Activated CD8-positive, alpha-beta memory T cell treated with anti-CD3 and anti-CD28 coated beads, Interleukin-2, amount 50 U/mL, for 24 hours (primary cell): Measurements from ENCODE around the gene NBL1.

ENCODE experiments used
- DNase-seq: peaks from one replicate; pipeline ENCODE4 v3.0.0-alpha.2; 2020; ENCODE audit errors: extremely low read depth

The NBL1 gene

GRCh38 chr1:19700079-19700777, 56.1 kb downstream of the NBL1 start:
- DNase-seq, result no peak

- no peak for DNase-seq
Observed at GRCh38 chr1:19703280-19703679, 59.2 kb downstream of the NBL1 start.

GRCh38 chr1:19704247-19705113, 60.4 kb downstream of the NBL1 start:
- no peak for DNase-seq

- no peak for DNase-seq
Observed at GRCh38 chr1:19705464-19705863, 61.4 kb downstream of the NBL1 start.

GRCh38 chr1:19706136-19706535, 62.0 kb downstream of the NBL1 start:
- no peak for DNase-seq
